ENCODE results near the gene CPN2. TPM values are rescaled to one million over a fixed set of nuclear protein-coding genes. Genes with fewer than 3 reads are reported as not detected.

The CPN2 gene
- total and polyA plus RNA-seq, 10 of the 15 experiments (the other 5 are each of a cell fraction or from before 2014, with no cell fraction given): not detected

DNA sequence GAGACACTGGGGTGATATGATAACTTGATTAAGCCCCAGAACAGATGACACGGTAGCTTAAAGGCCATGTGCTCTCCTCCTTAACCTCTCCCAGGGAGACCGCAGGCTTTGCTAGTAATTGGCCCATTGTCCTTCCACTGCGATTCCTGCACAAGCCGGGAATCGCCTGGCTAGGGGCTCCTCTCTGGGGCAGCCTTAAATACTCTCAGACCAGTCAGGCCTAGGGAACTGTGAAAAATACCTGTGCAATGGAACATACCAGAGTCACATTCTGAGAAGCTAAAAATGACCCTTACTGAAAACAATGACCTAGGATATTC is 56.3 kb downstream of the CPN2 start (continued):
- TF ChIP-seq SMC3 (IDR thresholded peaks at IDR 0.05; ENCODE audit: borderline replicate concordance, low read length) (no peak), PRDM15 (CRISPR knock-in tag; IDR thresholded peaks at IDR 0.05) (no peak)
- TF ChIP-seq, protein P1, sequence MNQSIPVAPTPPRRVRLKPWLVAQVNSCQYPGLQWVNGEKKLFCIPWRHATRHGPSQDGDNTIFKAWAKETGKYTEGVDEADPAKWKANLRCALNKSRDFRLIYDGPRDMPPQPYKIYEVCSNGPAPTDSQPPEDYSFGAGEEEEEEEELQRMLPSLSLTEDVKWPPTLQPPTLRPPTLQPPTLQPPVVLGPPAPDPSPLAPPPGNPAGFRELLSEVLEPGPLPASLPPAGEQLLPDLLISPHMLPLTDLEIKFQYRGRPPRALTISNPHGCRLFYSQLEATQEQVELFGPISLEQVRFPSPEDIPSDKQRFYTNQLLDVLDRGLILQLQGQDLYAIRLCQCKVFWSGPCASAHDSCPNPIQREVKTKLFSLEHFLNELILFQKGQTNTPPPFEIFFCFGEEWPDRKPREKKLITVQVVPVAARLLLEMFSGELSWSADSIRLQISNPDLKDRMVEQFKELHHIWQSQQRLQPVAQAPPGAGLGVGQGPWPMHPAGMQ (IDR thresholded peaks at IDR 0.05; ENCODE audit: borderline replicate concordance): no peak

DNA sequence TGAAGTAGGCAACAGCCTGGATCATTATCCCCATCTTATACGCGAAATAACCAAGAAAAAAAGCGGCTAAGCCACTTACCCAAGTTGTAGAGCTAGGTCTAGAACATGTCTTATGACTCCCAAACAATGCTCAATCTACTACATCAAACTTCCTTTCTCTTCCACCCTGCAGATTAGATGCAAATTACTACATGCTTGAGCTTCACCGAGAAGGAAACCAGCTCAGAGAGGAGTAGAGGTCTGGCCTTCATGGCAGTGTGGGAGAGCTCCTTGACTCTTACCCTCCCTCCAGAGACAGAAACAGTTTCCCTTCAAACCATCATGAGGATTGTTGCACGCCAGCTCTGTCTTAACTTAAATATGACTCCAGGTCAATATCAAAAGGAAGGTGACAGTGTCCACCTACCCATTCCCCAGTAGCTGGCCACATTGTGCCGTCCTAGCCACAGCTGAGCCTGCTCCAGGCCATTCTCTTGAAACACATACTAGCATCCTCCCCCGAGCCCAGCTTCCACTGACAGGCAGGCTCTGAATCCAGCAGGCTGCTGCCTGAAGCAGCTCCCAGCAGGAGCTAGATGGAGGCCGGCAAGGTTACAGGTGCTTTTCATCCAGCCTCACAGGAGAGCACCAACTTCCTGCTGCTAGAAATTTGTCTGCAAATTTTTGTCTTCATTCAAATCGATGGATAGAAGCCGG is 56.8 kb downstream of the CPN2 start:
- Histone ChIP-seq H3K27ac (ENCODE audit: control insufficient read depth, insufficient read depth) (no peak overlapping the region), H3K36me3 (ENCODE audit: control insufficient read depth in 2 of 2, insufficient read depth in 2 of 2, low read length in 1 of 2) (no peaks in the 10 kb centered on the region), H3K4me2 (ENCODE audit: control insufficient read depth, insufficient read depth) (no peak overlapping the region), H3K27me3 (replicated peaks in 1 of 2; ENCODE audit: control insufficient read depth in 2 of 2, insufficient read depth in 2 of 2, low read length in 1 of 2) (no peaks in the 10 kb centered on the region), H3K9ac (ENCODE audit: control insufficient read depth, insufficient read depth, low read length) (no peak overlapping the region), H3K9me3 (replicated peaks; ENCODE audit: control insufficient read depth, insufficient read depth, low read length) (no peaks in the 10 kb centered on the region; the same call in 2 of the 3 replicates), H3K4me1 (ENCODE audit: control insufficient read depth, insufficient read depth, low read length) (no peaks in the 10 kb centered on the region), H2AFZ (ENCODE audit: control insufficient read depth, low read depth, low read length) (no peak overlapping the region), H4K20me1 (ENCODE audit: control insufficient read depth, insufficient read depth) (no peaks in the 10 kb centered on the region), H3K4me3 (no peak overlapping the region), H3K79me2 (ENCODE audit: control insufficient read depth, insufficient read depth, low read length) (no peaks in the 10 kb centered on the region)
- SMC1A ChIA-PET (ENCODE audit: uncharacterized antibody, unreplicated experiment): interaction anchor here (1.1 kb wide), 1 partner anchor 10 kb away, joined by 3 read pairs; no protein-coding TSS in a partner anchor
- RAD21 ChIA-PET (ENCODE audit: unreplicated experiment): no interaction called here
- BruUV-seq (replicated peaks): no TSS peak
- POLR2A ChIA-PET: no interaction called here
- in situ Hi-C loops (cut with MboI): no loop called here
- DNase-seq (ENCODE audit: low read depth, low spot score) (no peak), FAIRE-seq (peak; percentile 75), ATAC-seq (no peak)
- CTCF ChIA-PET: interaction anchor here (1.2 kb wide), 2 partner anchors 21 to 212 kb away, joined by 3 to 6 read pairs; no protein-coding TSS in a partner anchor
- 62% methylated on average over 10 of the region's 10 CpGs for WGBS (ENCODE audit: insufficient coverage, insufficient replicate concordance, low lambda C conversion rate, missing lambda C conversion rate)
- intact Hi-C loops (cut with micrococcal nuclease; ENCODE audit: unreplicated experiment): no loop called here
- no peak for TF ChIP-seq ELK1 (IDR thresholded peaks at IDR 0.05; ENCODE audit: low read depth, low read length)
- no peak for TF ChIP-seq EP300 (IDR thresholded peaks at IDR 0.05; ENCODE audit: borderline replicate concordance in 1 of 2, control insufficient read depth in 1 of 2, low read depth in 2 of 2, low read length in 2 of 2)
- no peak for TF ChIP-seq MYC (IDR thresholded peaks at IDR 0.05; ENCODE audit: insufficient read depth, insufficient read length, insufficient replicate concordance, low read length, severe bottlenecking)
- TF ChIP-seq, protein P2, sequence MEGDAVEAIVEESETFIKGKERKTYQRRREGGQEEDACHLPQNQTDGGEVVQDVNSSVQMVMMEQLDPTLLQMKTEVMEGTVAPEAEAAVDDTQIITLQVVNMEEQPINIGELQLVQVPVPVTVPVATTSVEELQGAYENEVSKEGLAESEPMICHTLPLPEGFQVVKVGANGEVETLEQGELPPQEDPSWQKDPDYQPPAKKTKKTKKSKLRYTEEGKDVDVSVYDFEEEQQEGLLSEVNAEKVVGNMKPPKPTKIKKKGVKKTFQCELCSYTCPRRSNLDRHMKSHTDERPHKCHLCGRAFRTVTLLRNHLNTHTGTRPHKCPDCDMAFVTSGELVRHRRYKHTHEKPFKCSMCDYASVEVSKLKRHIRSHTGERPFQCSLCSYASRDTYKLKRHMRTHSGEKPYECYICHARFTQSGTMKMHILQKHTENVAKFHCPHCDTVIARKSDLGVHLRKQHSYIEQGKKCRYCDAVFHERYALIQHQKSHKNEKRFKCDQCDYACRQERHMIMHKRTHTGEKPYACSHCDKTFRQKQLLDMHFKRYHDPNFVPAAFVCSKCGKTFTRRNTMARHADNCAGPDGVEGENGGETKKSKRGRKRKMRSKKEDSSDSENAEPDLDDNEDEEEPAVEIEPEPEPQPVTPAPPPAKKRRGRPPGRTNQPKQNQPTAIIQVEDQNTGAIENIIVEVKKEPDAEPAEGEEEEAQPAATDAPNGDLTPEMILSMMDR (IDR thresholded peaks at IDR 0.05 in 2 of 3, conservative IDR thresholded peaks at IDR 0.05 in 1 of 3; ENCODE audit: control insufficient read depth in 2 of 3, extremely low read depth in 1 of 3, insufficient read depth in 1 of 3, low read depth in 3 of 3, low read length in 3 of 3): no peak
- TF ChIP-seq KLF5 (IDR thresholded peaks at IDR 0.05; ENCODE audit: partially characterized antibody): no peak
- no peak for TF ChIP-seq BACH1 (IDR thresholded peaks at IDR 0.05; ENCODE audit: borderline replicate concordance)
- TF ChIP-seq, protein P3, sequence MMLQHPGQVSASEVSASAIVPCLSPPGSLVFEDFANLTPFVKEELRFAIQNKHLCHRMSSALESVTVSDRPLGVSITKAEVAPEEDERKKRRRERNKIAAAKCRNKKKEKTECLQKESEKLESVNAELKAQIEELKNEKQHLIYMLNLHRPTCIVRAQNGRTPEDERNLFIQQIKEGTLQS (IDR thresholded peaks at IDR 0.05; ENCODE audit: borderline replicate concordance, extremely low read depth, low read depth, low read length): no peak
